Inflammatory macrophage treated with lipopolysaccharide for 4 hours (primary cell): ENCODE results near the gene VWF.

ENCODE experiments used
- DNase-seq: peaks from one replicate; pipeline ENCODE4 v3.0.0-alpha.2; 2020

VWF gene

DNA sequence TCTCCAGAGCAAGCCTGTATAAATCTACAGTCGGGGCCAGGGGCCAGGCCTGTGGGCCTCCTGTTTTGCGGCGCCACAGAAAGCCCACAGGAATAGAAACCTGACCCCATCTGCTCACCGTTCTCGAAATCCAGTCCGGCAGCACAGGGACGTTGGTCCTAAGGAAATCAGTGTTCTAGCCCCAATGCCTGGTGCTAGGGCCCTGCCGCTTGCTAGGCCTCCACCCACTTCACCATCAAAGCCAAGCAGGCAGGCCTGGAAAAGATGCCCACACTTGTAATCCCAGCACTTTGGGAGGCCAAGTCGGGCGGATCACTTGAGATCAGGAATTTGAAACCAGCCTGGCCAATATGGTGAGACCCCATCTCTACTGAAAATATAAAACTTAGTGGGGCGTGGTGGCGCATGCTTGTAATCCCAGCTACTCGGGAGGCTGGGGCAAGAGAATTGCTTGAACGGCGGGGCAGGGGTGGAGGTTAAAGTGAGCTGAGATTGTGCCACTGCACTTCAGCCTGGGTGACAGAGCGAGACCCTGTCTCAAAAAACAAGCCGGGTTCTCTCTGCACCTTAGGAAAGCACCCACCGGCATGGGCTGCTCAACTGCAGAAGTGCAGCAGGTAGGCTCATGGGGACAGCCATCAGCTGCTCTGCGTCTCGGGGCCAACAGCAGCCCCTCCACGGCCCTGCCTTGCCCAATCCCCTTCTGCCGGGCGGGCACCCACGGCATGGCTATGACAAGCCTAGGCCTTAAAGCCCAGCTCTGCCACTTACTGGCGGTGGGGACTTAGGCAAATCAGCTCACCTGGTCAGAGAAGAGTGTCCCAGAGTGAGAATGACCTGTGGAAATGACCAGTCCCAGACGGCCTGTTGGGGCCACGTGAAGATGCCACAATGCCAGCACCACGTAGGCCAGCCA lies 47.4 kb downstream of the VWF start:
- no peak for DNase-seq

DNA sequence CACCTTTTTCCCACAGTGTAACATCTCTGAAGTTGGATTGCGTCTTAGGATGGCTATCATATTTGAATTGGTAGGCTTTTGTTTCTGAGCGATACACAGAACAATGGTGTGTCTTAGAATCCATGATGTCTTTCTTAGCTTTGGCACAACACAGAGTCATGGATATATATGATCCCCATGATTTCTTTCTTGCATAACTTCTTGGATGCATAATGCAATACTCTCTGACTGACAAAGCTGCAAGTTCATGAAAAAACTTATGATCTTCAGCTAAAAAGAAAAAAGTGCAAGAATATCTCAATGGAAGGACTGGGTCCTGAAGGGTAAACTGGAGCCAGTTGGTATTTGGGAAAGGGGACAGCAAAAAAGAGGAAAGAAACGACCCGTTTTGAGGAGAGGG lies 48.1 kb downstream of the VWF start:
- no peak for DNase-seq

DNA sequence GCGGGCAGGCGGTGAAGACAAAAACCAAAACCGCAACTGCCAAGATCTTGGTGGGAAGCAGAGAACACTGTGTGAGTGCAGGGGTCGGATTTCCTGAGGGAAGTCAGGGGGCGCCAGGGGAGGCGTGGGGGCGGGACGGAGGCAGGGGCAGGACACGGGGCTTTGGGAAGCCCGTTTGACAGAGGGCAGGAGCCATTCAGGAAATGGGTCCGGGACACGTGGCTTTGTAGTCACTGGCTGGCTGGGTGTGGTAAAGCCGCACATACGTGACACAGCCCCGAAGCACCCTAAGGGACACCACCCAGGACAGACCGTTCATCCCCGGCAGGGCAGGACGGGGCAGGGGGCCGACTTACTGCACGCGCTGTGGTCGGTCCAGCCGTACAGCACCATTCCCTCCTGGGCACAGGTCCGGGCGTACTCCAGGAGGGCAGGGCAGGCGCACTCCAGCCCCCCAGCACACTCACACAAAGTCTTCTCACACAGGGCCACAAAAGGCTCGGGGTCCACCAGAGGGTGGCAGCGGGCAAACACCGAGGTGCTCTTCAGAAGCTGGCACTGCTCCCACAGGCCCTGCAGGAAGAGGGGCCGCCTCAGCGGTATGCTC lies 49.4 kb downstream of the VWF start:
- peak; percentile 82 for DNase-seq

DNA sequence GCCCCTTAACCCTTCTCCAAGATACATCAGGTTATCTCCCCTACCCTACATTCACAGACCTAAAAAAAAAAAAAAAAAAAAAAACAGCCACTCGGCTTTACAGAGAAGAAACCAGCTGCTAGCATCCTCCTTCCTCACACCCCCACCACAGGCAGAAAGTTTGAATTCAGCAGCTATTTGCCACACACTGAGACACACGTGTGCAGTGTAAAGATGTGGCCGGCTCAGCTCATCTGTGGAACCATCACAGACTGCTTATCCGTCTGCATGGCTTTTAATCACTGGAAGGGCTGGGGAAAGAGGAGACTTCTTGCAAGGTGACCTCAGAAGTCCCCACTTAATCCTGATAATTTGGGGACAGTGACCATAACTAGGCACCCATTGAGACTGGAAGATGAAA lies 50.0 kb downstream of the VWF start:
- no peak for DNase-seq

DNA sequence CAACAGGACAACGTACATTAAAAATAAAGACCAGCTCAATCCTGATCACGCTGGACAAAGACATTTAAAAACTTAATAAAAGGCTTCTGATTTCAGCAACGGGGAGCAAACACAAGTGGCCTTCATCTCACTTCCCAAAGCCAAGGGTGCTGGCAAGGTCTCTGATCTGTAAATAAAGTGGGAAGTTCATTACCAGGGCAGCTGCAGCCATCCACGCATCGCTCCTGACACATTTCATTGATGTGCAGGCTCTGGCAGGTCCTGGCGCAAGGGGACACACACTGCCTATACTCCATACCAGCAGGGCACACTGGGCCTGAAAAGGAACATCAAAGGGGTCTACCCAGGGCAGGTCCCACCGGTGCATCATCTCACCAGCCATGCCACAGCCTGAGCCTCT lies 51.0 kb downstream of the VWF start:
- no peak for DNase-seq

DNA sequence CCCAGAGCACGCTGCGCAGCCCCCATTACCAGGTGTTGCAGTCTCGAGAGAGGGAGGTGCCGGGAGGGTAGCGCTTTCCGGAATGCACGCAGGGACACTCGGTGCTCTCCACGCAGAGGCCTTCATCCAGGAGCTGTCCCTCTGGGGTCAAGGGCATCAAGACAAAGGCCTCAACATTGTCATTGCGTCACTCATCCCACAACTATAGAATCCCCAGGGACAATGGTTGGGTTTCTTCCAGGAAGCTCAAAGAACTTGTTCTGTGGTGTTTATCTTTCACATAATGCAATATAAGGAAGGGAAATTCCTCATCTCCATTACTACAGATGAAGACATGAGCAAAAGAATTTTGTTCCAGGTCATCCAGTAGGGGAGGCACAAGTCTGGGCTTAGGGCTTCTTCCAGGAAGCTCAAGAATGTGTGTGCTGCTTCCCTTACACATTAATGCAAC lies 52.1 kb downstream of the VWF start:
- DNase-seq = peak; percentile 53

DNA sequence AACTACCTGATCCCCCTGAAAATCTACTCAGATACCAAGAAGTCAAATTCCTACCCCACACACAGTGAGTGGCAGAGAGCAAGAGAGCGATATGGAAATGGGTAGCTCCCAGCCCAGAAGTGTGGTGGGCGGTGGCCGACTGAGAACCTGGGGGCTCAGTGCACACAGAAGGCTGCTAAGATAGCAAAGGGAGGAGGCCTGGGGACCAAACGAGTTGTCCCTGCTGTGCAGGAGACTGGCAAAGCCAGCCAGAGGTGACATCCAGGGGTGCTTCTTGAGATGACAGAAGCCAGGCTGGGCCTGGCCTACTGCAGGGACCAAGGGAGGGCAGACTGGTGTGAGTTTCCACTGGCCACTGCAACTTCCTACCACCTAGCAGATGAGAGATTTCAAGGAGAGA lies 52.9 kb downstream of the VWF start:
- no peak for DNase-seq

DNA sequence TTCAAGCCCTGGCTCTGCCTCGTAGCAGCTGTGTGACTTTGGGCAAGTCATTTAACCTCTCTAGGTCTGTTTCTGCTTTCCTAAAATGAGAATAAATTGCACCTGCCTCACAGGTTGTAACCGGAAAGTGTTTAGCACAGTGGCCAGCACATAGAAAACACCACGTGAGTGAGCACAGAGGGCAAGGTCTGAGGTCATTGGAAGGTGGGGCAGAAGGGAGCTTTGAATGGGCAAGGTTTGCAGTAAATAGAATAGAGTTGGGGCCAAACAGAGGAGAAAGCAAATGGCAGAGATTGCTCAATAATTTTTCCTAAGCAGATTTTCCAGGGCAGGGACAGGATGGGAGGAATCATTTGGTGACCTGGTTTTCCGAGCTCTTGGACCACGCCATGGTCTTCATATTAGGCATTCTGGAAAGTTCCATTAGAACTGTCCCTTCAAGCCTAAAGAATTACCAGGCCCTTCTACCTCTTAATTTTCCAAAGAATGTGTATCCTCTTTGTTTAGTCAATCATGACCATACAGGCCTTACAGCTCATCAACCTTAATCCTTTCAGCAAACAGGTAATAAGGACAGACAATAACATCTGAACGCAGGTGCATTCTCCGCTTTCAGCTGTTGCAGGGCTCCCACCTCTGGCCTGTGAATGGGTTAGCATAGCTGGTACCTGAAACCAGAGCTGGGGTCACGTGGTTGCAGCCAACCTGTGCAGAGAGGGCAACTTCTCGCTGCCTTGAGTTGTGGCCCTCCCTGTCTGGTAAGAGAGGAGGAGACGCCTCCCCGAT lies 53.8 kb downstream of the VWF start:
- no peak for DNase-seq

DNA sequence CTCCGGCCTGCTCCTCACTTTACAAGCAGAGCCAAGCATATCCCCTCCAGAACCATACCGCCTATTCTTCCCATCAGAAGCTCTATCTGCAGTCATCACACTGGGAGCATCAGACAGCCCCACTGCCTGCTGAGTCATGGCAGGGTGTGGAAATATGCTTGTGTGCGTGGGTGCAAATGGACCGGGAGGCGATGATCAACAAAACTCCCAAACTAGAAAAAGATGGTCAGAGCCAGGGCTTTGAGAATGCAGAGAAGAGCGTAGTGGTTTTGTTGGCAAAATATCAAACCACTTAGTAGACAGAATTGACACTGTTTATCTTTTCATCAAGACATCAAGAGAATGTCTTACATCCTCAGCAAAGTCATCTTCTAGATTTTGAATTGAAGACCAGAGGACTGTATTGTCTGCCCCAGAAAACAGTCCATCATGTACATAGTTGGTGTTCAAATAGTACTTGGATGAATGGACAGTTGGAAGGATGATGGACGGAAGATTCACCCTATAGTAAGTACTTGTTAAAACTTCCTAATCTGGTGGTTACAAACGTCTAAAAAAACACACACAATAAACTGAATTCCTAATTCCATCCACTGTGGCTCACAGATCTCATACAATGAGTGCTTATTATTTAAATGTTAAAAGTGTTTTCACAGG lies 54.9 kb downstream of the VWF start:
- peak; percentile 90 for DNase-seq

DNA sequence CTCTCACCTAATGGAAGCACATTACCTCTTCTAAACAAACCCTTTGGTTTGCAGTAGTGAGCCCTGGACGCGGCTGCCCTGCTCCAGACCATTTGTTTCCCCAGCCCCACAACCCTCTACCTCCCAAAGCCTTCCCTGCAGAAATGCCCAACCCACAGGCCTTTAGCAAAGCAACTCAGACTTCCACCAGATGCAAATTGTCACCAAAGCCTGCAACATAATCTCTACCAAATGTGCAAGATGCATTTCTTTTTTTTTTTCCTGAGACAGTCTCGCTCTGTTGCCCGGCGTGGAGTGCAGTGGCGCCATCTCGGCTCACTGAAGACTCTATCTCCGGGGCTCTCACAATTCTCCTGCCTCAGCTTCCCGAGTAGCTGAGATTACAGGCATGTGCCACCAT lies 56.2 kb downstream of the VWF start:
- DNase-seq = no peak

DNA sequence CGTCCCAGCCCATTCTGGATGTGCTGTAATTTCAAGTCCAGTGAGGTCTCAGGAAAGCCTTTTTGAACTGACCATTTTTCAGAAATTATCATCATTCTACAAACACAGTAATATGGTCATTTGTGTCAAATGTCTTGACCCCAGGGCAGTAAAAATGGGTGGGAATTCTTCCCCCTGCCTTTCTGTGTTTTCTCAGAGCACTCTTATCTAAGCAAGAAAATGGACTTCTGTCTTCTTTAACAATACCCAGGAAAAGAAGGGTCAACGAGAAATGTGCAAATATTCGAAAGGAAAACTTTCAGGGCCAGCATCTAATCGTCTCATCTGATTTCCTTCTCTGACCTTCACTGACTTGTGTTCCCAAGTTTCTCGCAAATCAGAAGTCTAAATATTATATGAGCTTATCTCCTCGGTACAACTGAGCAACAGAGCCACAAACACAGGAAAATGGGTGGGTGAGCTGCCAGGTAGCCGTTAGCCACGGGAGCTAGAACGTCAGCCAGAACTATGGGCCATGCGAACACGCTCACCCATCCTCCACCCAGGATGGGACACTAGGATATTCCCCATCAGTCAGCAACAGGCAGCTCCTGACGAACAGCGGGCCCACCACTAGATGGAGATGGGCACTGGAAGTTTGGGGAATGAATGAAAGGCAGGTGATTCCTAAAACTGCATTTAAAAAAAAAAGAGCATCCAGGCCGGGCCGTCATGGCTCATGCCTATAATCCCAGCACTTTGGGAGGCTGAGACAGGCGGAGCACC lies 57.1 kb downstream of the VWF start:
- DNase-seq = no peak

DNA sequence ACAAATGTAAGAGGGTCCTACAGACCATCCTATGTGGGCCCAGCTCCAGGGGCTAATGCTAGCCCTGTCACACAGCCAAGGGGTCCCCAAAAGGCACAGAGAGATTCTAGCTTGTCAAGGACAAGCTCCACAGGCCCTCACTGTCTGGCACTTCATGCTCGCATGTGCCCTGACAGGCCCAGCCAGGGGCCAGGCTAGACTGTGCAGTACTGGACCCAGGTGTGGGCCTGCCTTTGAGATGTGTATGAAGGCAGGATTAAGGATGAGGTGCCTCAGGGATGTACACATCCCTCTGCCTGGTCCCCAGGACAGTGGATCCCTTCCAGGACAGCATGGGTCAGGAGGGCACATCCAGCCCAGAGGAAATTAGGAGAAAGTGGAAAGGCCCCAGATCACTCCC lies 57.8 kb downstream of the VWF start:
- DNase-seq = no peak

DNA sequence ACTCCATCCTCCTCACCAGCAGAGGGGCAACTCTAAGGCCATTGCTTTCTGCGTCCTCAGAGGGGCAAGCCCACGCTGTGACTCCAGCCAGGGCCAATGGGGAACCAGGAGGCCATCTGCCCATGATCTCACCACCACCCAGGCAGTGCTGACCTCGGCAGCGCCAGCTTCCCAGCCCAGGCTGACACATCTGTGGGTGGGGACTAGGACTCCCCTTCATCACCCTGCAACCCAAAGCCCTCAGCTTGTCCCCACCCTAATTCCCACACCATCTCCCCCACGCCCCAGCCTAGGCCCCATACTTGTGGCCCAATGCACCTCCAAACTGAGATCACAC lies 58.6 kb downstream of the VWF start:
- DNase-seq = peak; percentile 91

DNA sequence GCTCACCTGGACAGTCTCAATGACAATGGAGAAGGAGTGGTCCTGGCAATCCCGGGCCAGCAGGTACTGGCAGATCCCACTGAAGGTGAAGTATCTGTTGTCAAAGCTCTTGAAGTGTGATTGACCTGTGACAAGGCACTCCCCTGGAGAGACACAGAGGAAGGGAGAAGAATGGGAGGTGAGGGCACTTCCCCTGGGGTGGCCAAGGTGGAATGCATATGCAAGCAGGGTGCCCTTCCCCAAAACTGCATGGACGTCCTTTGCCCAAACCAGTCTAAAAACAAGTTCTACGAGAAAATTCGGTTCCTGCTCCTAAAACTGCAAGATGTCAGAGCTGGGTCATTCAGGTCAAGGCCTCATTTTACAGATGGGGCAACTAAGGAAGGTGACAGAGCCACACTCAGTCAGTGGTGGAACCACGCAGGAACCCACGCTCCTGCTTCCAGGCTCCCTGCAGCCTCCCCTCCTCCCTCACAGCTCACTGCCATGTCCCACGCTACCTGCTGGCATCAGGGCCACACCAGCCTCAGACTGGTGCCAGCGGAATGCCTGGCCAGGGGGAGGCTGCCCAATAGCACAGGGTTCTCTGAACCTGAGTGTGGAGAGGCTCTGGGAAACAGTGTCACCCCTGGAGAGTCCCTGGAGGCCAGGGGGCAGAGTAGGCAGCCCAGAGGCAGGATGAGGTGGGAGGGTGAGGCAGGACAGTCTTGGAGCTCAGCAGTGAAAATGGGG lies 59.2 kb downstream of the VWF start:
- DNase-seq = peak; percentile 34

DNA sequence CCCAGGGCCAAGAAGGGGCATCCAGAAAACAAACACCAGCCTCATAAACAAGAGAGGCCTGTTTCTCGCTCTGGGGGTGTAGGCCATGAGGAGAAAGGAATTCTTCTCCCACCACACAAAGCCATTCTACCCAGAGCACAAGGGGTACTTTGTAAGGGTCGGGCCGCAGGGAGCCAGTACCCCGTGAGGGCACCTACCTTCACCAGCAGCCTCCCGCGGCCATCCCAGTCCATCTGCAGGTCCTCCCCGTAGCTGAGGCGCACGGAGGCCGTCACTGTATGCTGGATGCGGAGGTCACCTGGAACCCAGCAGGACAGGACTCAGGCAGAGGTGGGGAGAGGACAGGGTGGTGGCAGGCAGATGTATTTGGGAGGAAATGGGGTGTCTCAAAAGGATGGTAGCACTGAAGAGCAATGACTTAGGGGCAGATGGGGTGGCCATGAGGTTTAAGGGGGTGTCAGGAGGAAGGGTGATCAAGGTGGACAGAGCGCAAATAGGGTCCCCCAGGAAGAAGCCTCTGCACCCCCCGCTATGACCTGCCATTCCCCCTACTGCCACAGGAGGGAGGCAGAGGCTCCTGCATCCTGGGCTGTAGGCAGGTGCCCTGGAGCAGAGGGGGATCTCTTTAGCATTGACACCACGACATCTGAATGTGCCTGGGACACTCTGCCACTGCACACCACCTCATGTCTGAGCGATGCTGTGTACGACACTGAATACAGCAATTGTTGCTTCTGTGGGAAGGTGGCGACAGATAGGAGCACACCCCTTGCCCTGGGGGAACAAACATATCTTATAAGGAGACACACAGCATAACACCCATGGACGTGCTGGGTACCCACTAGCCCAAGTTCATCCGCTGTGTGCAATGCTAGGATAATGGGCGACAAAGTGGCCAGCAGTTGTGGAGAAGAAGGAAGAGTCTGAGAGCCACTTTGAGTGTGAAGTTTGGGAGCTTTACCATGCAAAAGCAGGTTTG lies 61.4 kb downstream of the VWF start:
- peak; percentile 49 for DNase-seq

DNA sequence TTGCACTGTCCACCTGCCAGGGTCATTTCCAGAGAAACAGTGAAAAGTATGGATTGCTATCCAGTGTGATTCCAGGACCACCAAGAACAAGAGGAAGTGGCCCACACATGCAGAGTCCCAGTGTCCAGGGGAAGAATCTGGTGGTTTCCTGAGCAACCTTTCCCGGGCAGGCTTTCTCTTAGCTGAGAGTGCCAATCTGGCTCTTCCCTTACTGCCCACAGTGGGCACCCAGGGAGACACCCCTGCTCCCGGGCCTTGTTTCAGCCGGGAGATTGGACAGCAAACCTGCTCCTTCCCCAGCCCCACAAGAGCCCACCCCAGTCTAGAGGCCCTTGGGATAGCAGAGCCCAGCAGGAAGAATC lies 62.1 kb downstream of the VWF start:
- DNase-seq = no peak

DNA sequence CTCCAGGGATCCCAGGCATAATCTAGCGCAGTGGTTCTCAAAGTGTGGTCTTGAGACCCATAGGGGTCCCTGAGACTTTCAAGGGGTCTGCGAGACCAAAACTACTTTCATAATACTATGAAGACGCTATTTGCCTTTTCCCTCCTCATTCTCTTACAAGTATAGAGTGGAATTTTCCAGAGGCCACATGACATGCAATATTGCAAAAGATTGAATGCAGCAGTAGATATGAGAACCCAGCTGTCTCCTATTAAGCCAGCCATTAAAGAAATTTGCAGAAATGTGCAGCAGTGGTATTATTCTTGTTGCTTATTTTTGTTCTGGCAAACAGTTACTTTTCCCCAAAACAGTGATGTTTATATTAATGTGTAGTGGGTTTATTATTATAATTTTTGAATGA lies 62.8 kb downstream of the VWF start:
- no peak for DNase-seq

DNA sequence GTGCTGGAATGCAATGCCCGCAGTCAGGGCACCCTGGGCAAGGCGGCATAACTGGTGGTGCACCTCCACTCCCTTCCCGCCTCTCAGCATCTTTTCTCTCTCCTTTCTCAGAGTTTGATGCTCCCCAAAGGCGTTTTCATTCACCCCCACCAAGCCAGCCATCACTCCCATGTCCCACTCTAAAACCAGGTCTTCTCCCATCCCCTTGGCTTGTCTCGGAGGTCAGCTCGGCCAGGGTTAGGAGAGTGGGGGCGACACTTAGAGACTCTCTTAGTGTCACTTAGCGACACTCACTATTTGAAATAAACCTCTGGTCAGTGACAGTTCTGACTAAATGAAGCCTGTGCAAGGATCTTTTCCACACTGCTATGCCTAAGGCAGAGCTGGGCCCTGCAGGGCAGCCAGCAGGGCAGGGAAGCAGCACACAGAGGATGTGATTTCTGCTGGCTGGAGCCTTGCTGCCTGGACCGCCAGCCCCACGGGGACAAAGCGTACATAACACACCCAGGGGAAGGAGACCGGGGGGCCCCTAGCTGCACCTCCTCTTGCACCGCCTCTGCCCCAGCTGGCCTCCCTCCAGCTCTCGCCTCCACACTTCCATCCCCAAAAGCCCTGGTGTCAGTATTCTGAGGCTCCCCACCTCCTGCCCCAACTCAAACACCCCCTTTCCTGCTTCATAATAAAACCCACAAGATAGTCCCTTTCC lies 64.5 kb downstream of the VWF start:
- no peak for DNase-seq

DNA sequence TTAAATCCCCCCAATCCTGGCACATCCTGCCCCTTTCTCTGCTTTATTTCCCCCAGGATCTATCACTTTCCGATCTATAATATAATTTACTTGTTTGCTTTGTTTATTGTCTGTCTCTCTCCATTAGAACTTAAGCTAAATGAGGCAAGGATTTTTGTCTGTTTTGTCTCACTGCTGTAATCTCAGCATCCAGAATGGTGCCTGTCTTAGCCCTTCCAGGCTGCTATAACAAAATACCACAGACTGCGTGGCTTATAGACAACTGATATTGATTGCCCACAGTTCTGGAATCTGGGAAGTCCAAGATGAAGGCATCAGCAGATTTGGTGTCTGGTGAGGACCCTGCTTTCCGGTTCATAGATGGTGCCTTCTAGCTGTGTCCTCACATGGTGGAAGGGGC lies 65.2 kb downstream of the VWF start:
- DNase-seq = no peak
